ENCODE data around the gene NOP53. TPM values are rescaled to one million over a fixed set of nuclear protein-coding genes. Genes with fewer than 3 reads are reported as not detected.

NOP53 gene
- total and polyA plus RNA-seq, 4 donors, result 25.8 to 85.5 (median 38.6) TPM

GRCh38 chr19:47781590-47782262 lies 36.4 kb downstream of the NOP53 start:
- Histone ChIP-seq H3K9me3 (ENCODE audit: control insufficient read depth in 4 of 4, low read length in 3 of 4) (no peaks in the 10 kb centered on the region), H3K4me1 (ENCODE audit: control insufficient read depth in 4 of 4, insufficient read depth in 4 of 4, low read length in 3 of 4) (peaks cover 4 to 11% (median 8%) of the 10 kb centered on the region in 4 donors), H3K9ac (ENCODE audit: low read depth in 1 of 2, low read length in 2 of 2) (no peak overlapping the region), H3K36me3 (ENCODE audit: control insufficient read depth in 4 of 4, insufficient read depth in 3 of 4, low read depth in 1 of 4, low read length in 3 of 4) (peaks cover 0 to 15% (median 5%) of the 10 kb centered on the region in 4 donors), H3K4me3 (ENCODE audit: low read depth in 1 of 3, low read length in 3 of 3) (no peak overlapping the region), H3K27me3 (ENCODE audit: control insufficient read depth in 4 of 4, insufficient read depth in 4 of 4, low read length in 3 of 4) (no peaks in the 10 kb centered on the region), H3K27ac (ENCODE audit: low read depth in 1 of 2, low read length in 2 of 2) (peak overlapping the region in 1 of 2 donors; percentile 31)
- TF ChIP-seq MAX (IDR thresholded peaks at IDR 0.05) (no peak), YY1 (IDR thresholded peaks at IDR 0.05) (no peak), RXRA (IDR thresholded peaks at IDR 0.05) (no peak), FOXA2 (IDR thresholded peaks at IDR 0.05) (no peak), CTCF (IDR thresholded peaks at IDR 0.05; ENCODE audit: low read depth, low read length, missing input control) (no peak), HNF4G (IDR thresholded peaks at IDR 0.05) (no peak), FOXA1 (IDR thresholded peaks at IDR 0.05) (no peak), ZBTB33 (IDR thresholded peaks at IDR 0.05) (no peak), TAF1 (conservative IDR thresholded peaks at IDR 0.05) (no peak), HNF4A (conservative IDR thresholded peaks at IDR 0.05) (no peak), EGR1 (IDR thresholded peaks at IDR 0.05; ENCODE audit: low read depth in 2 of 2) (no peak), JUND (IDR thresholded peaks at IDR 0.05) (no peak), NR2F2 (IDR thresholded peaks at IDR 0.05) (no peak), REST (IDR thresholded peaks at IDR 0.05) (no peak), SP1 (IDR thresholded peaks at IDR 0.05) (no peak), ATF3 (IDR thresholded peaks at IDR 0.05) (no peak), RAD21 (IDR thresholded peaks at IDR 0.05) (no peak), GABPA (IDR thresholded peaks at IDR 0.05 in 1 of 2, conservative IDR thresholded peaks at IDR 0.05 in 1 of 2) (no peak)
- no peak for DNase-seq (ENCODE audit: low spot score)
- WGBS, result 46% methylated on average over 9 of the region's 9 CpGs
